NT2/D1 (cell line): ENCODE data around the gene CADM2.

Source experiments
- SUZ12 ChIP-seq: IDR thresholded peaks from 2 replicates; pipeline ENCODE4 v1.6.1; 2011; ENCODE audit not compliant: insufficient read length, insufficient read depth; ENCODE audit errors: extremely low read depth
- YY1 ChIP-seq: IDR thresholded peaks from 2 replicates; pipeline ENCODE4 v1.6.1; 2011; ENCODE audit not compliant: insufficient read length, insufficient read depth
- ZNF274 ChIP-seq: IDR thresholded peaks from 2 replicates; pipeline ENCODE4 v1.6.1; 2011; ENCODE audit warnings: mild to moderate bottlenecking, low read depth, low read length

GRCh38 chr3:86056962-86057361, 1098.2 kb downstream of the CADM2 start:
- TF ChIP-seq ZNF274 (no peak), YY1 (no peak), SUZ12 (no peak)
